RWPE2 (cell line): ENCODE data around the gene MRTFA.
"Not testable (repeated sequence)": the region's sequence is repeated elsewhere in the genome, so short reads cannot be mapped to it uniquely, and the experiment has no call there.

Source experiments
- ATAC-seq: fragments of 200-7000 bp; cut with Tn5 transposase; 3 replicates; pipeline ENCODE4 v1.9.1; 2021; ENCODE audit warnings: low read depth
- DNase-seq: peaks from one replicate; pipeline ENCODE4 v3.0.0-alpha.2; 2020; ENCODE audit warnings: low spot score
- H3K27ac ChIP-seq: fragments of 450-650 bp; 2 replicates; pipeline ENCODE4 v1.5.1; 2017; ENCODE audit warnings: mild to moderate bottlenecking; ENCODE audit not compliant: poor library complexity, severe bottlenecking
- H3K27me3 ChIP-seq: fragments of 250-450 bp; sonication (Bioruptor Pico); 2 replicates; pipeline ENCODE4 v1.5.1; 2021; ENCODE audit warnings: mild to moderate bottlenecking, moderate library complexity; ENCODE audit not compliant: insufficient read depth, poor library complexity, severe bottlenecking
- H3K36me3 ChIP-seq: fragments of 250-450 bp; sonication (Bioruptor Pico); 2 replicates; pipeline ENCODE4 v1.5.1; 2020; ENCODE audit warnings: low read depth, mild to moderate bottlenecking, moderate library complexity
- H3K4me1 ChIP-seq: fragments of 250-450 bp; sonication (Bioruptor Pico); 2 replicates; pipeline ENCODE4 v1.5.1; 2021; ENCODE audit warnings: mild to moderate bottlenecking, moderate library complexity; ENCODE audit not compliant: insufficient read depth, poor library complexity, severe bottlenecking
- H3K4me3 ChIP-seq: fragments of 250-450 bp; sonication (Bioruptor Pico); 2 replicates; pipeline ENCODE4 v1.5.1; 2021; ENCODE audit warnings: mild to moderate bottlenecking, moderate library complexity; ENCODE audit not compliant: severe bottlenecking
- H3K9me3 ChIP-seq: fragments of 250-450 bp; sonication (Bioruptor Pico); 2 replicates; pipeline ENCODE4 v1.5.1; 2021; ENCODE audit warnings: mild to moderate bottlenecking, moderate library complexity; ENCODE audit not compliant: severe bottlenecking
- CTCF ChIP-seq: fragments of 450-650 bp; IDR thresholded peaks from one replicate; pipeline ENCODE4 v1.5.1; 2017; ENCODE audit warnings: mild to moderate bottlenecking, moderate library complexity; ENCODE audit not compliant: poor library complexity, severe bottlenecking

Gene MRTFA

GRCh38 chr22:40679964-40680818 lies 43.7 kb upstream of the MRTFA start:
- Histone ChIP-seq H3K27ac (no peak overlapping the region), H3K36me3 (no peaks in the 10 kb centered on the region), H3K27me3 (no peaks in the 10 kb centered on the region), H3K9me3 (no peaks in the 10 kb centered on the region), H3K4me1 (peaks cover 5% of the 10 kb centered on the region), H3K4me3 (no peak overlapping the region)
- no peak for ATAC-seq
- TF ChIP-seq CTCF, result no peak
- no peak for DNase-seq

- Histone ChIP-seq H3K27ac (no peak within 1 kb of the TSS), H3K36me3 (no peaks in the 10 kb centered on the region), H3K4me3 (no peak within 1 kb of the TSS), H3K27me3 (no peaks in the 10 kb centered on the region), H3K4me1 (peaks cover 5% of the 10 kb centered on the region), H3K9me3 (no peaks in the 10 kb centered on the region)
- no peak for TF ChIP-seq CTCF
- DNase-seq, result no peak
- ATAC-seq, result no peak
These were observed 42.9 kb upstream of the MRTFA start, which contains the start of gene MCHR1 for GRCh38 chr22:40679249-40679963. Gene MCHR1 (plus strand): TSS chr22:40679484. CDS start chr22:40679653, 169 bp downstream.

- no peak for TF ChIP-seq CTCF
- H3K4me3 ChIP-seq, result no peak overlapping the region
- ATAC-seq, result no peak
These were observed 42.2 kb upstream of the MRTFA start for GRCh38 chr22:40678493-40679248.

GRCh38 chr22:40676644-40677043 lies 40.1 kb upstream of the MRTFA start:
- no peaks in the 10 kb centered on the region for H3K9me3 ChIP-seq
- H3K36me3 ChIP-seq, result no peaks in the 10 kb centered on the region
- no peak overlapping the region for H3K4me3 ChIP-seq
- no peaks in the 10 kb centered on the region for H3K27me3 ChIP-seq
- TF ChIP-seq CTCF, result no peak
- no peaks in the 10 kb centered on the region for H3K4me1 ChIP-seq
- ATAC-seq, result no peak
- no peak for DNase-seq
- no peak overlapping the region for H3K27ac ChIP-seq

More at GRCh38 chr22:40678493-40679248, 42.2 kb upstream of the MRTFA start:
- no peaks in the 10 kb centered on the region for H3K27me3 ChIP-seq
- H3K4me1 ChIP-seq, result peaks cover 5% of the 10 kb centered on the region
- H3K36me3 ChIP-seq, result no peaks in the 10 kb centered on the region
- H3K27ac ChIP-seq, result no peak overlapping the region
- H3K9me3 ChIP-seq, result no peaks in the 10 kb centered on the region
- no peak for DNase-seq

- not testable (repeated sequence) for DNase-seq, H3K27ac ChIP-seq, H3K4me1 ChIP-seq, H3K9me3 ChIP-seq, H3K27me3 ChIP-seq, H3K4me3 ChIP-seq, ATAC-seq, H3K36me3 ChIP-seq
These were observed 39.6 kb upstream of the MRTFA start for GRCh38 chr22:40676166-40676565.
